Neuronal stem cell (in vitro differentiated cells): ENCODE measurements around the gene SORCS3.

Experiments used
- DNase-seq: peaks from one replicate; pipeline ENCODE4 v3.0.0-alpha.2; 2013; ENCODE audit warnings: low spot score
- H2AFZ ChIP-seq: one replicate; pipeline ENCODE4 v1.6.1; 2013; ENCODE audit warnings: mild to moderate bottlenecking, low read length, inconsistent platforms
- H2AK5ac ChIP-seq: 2 replicates; pipeline ENCODE4 v1.6.1; 2013; ENCODE audit warnings: low read depth, mild to moderate bottlenecking, inconsistent platforms, low read length, moderate library complexity, mixed read lengths
- H2BK120ac ChIP-seq: 2 replicates; pipeline ENCODE4 v1.6.1; 2013; ENCODE audit warnings: low read depth, mild to moderate bottlenecking, inconsistent platforms, low read length, moderate library complexity, mixed read lengths
- H2BK12ac ChIP-seq: one replicate; pipeline ENCODE4 v1.6.1; 2013; ENCODE audit warnings: low read length, inconsistent platforms
- H2BK15ac ChIP-seq: 2 replicates; pipeline ENCODE4 v1.6.1; 2013; ENCODE audit warnings: mild to moderate bottlenecking, low read length, inconsistent platforms, mixed read lengths
- H2BK5ac ChIP-seq: one replicate; pipeline ENCODE4 v1.6.1; 2013; ENCODE audit warnings: inconsistent platforms, mild to moderate bottlenecking, low read length, moderate library complexity
- H3K14ac ChIP-seq: one replicate; pipeline ENCODE4 v1.6.1; 2013; ENCODE audit warnings: low read length, inconsistent platforms
- H3K18ac ChIP-seq: 2 replicates; pipeline ENCODE4 v1.6.1; 2013; ENCODE audit warnings: low read length, inconsistent platforms
- H3K23ac ChIP-seq: 2 replicates; pipeline ENCODE4 v1.6.1; 2013; ENCODE audit warnings: low read depth, mild to moderate bottlenecking, mixed read lengths, low read length, inconsistent platforms; ENCODE audit not compliant: poor library complexity
- H3K27ac ChIP-seq: replicated peaks from 3 replicates; pipeline ENCODE4 v1.5.1; 2013; ENCODE audit warnings: low read length, inconsistent platforms
- H3K27me3 ChIP-seq, 3 experiments: 2 replicates each; pipeline ENCODE4 v1.6.1; 2013; ENCODE audit warnings: low read length in 3 of 3, mild to moderate bottlenecking in 2 of 3, inconsistent platforms in 1 of 3, low read depth in 1 of 3, mixed read lengths in 1 of 3, moderate library complexity in 1 of 3; ENCODE audit not compliant: control insufficient read depth in 3 of 3, insufficient read depth in 3 of 3
- H3K36me3 ChIP-seq, 2 donors: replicated peaks in 1 of 2; 2 replicates each; pipeline ENCODE4 v1.6.1; 2013; ENCODE audit warnings: low read length in 2 of 2; ENCODE audit not compliant: control insufficient read depth in 2 of 2, insufficient read depth in 2 of 2
- H3K4ac ChIP-seq: 2 replicates; pipeline ENCODE4 v1.6.1; 2013; ENCODE audit warnings: inconsistent platforms, mild to moderate bottlenecking, low read length, moderate library complexity
- H3K4me1 ChIP-seq, 2 donors: 1 replicate in 1 of 2; 2 replicates in 1 of 2; pipeline ENCODE4 v1.6.1; 2013; ENCODE audit warnings: low read length in 2 of 2, low read depth in 1 of 2; ENCODE audit not compliant: control insufficient read depth in 2 of 2, insufficient read depth in 1 of 2
- H3K4me2 ChIP-seq: one replicate; pipeline ENCODE4 v1.6.1; 2013; ENCODE audit warnings: mild to moderate bottlenecking, low read length, inconsistent platforms; ENCODE audit not compliant: insufficient read depth, poor library complexity, severe bottlenecking
- H3K4me3 ChIP-seq, 2 donors: 2 replicates each; pipeline ENCODE4 v1.5.1; 2013; ENCODE audit warnings: low read length in 2 of 2, mild to moderate bottlenecking in 2 of 2, inconsistent platforms in 1 of 2, moderate library complexity in 1 of 2
- H3K79me1 ChIP-seq: one replicate; pipeline ENCODE4 v1.6.1; 2013; ENCODE audit warnings: low read depth, mild to moderate bottlenecking, inconsistent platforms, low read length, moderate library complexity
- H3K9ac ChIP-seq: one replicate; pipeline ENCODE4 v1.6.1; 2013; ENCODE audit warnings: mild to moderate bottlenecking, low read depth, low read length, inconsistent platforms; ENCODE audit not compliant: poor library complexity
- H3K9me3 ChIP-seq, 2 donors: replicated peaks in 1 of 2; 2 replicates each; pipeline versions ENCODE3 to v1.6.1; 2013; ENCODE audit warnings: low read length in 2 of 2, mild to moderate bottlenecking in 2 of 2, inconsistent platforms in 1 of 2, low read depth in 1 of 2, mixed read lengths in 1 of 2, moderate library complexity in 1 of 2; ENCODE audit not compliant: control insufficient read depth in 2 of 2, insufficient read depth in 1 of 2
- H4K8ac ChIP-seq: one replicate; pipeline ENCODE4 v1.6.1; 2013; ENCODE audit warnings: low read depth, mild to moderate bottlenecking, inconsistent platforms, low read length, moderate library complexity
- H4K91ac ChIP-seq: one replicate; pipeline ENCODE4 v1.6.1; 2013; ENCODE audit warnings: low read length, low read depth, mild to moderate bottlenecking, inconsistent platforms; ENCODE audit not compliant: poor library complexity
- WGBS, 2 donors: extraction: QIAGEN DNeasy Blood & Tissue Kit; methylation state at CpG; one replicate each; pipeline ENCODE4 v1.1.7; 2013; ENCODE audit warnings: missing lambda C conversion rate in 2 of 2, mixed read lengths in 1 of 2; ENCODE audit not compliant: insufficient read length in 2 of 2, insufficient replicate concordance in 1 of 2; ENCODE audit errors: extremely low coverage in 2 of 2; 5-methylcytosine and 5-hydroxymethylcytosine counted together

The SORCS3 gene

DNA sequence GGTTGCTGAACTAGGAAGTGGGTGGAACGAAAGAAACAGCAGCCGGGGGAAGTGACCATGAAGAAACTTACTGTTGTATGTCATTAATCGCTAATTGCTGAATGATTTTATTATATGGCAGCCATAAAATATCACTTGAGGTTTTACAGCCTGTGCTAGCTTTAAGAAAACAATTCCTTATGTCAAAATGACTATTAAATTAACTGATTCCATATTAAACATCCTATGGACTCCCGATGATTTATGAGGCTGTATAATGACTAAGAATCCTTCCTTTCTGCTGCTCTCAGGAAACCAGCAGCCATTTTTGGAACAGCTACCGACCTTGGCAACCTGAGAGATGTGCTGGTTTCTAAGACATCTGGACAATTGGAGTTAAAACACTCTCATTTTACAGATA lies 421.9 kb downstream of the SORCS3 start:
- Histone ChIP-seq H2BK15ac (no peak overlapping the region), H2AFZ (no peak overlapping the region), H3K27ac (no peak overlapping the region), H3K79me1 (no peaks in the 10 kb centered on the region), H3K18ac (no peak overlapping the region), H3K27me3 (no peaks in the 10 kb centered on the region), H3K4me3 (no peak overlapping the region), H3K9me3 (no peaks in the 10 kb centered on the region), H2AK5ac (no peak overlapping the region), H2BK5ac (no peak overlapping the region), H2BK12ac (no peak overlapping the region), H3K4ac (no peak overlapping the region), H4K8ac (no peak overlapping the region), H3K36me3 (no peaks in the 10 kb centered on the region), H3K4me1 (no peaks in the 10 kb centered on the region), H3K23ac (no peak overlapping the region), H3K9ac (no peak overlapping the region), H3K14ac (no peak overlapping the region), H2BK120ac (no peak overlapping the region), H4K91ac (no peak overlapping the region), H3K4me2 (no peak overlapping the region)
- DNase-seq = no peak
- WGBS, 2 donors = no CpG with 5 or more reads among the region's 5 CpGs

DNA sequence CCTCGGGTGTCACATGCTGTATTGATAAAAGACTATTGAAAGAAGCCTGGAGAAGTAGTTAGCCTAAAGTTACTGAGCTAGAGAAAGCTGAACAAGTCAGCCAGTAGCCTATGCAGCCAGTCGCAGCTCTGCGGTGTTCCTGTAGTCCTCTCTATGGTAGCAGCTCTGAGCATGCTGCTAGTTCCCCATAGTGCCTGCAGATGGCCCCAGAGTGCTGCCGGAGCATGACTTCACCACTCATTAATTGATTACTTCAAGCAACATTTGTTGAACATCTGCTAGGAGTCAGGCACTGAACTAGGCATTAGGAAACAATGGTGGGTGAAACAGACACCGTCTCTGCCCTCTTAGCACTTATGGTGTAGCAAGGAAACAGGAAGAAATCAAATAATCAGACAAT lies 422.7 kb downstream of the SORCS3 start:
- no peak overlapping the region for H3K23ac ChIP-seq
- H3K4me1 ChIP-seq = no peaks in the 10 kb centered on the region
- H2AK5ac ChIP-seq = no peak overlapping the region
- H3K4me3 ChIP-seq = no peak overlapping the region
- H3K27me3 ChIP-seq = no peaks in the 10 kb centered on the region
- no peak overlapping the region for H2BK120ac ChIP-seq
- no peak overlapping the region for H2BK12ac ChIP-seq
- no peak overlapping the region for H3K14ac ChIP-seq
- H4K91ac ChIP-seq = no peak overlapping the region
- H3K9me3 ChIP-seq = no peaks in the 10 kb centered on the region
- H2AFZ ChIP-seq = no peak overlapping the region
- no peak overlapping the region for H2BK15ac ChIP-seq
- no peak overlapping the region for H3K27ac ChIP-seq
- no peak overlapping the region for H4K8ac ChIP-seq
- no peak overlapping the region for H3K4me2 ChIP-seq
- WGBS, 2 donors = no CpG with 5 or more reads among the region's 5 CpGs
- no peaks in the 10 kb centered on the region for H3K79me1 ChIP-seq
- no peak overlapping the region for H3K4ac ChIP-seq
- peak; percentile 48 for DNase-seq
- H2BK5ac ChIP-seq = no peak overlapping the region
- no peak overlapping the region for H3K18ac ChIP-seq
- H3K9ac ChIP-seq = no peak overlapping the region
- H3K36me3 ChIP-seq = no peaks in the 10 kb centered on the region

GRCh38 chr10:105068497-105068896 lies 427.4 kb downstream of the SORCS3 start:
- Histone ChIP-seq H2BK120ac (no peak overlapping the region), H2BK5ac (no peak overlapping the region), H3K9ac (no peak overlapping the region), H3K4me3 (no peak overlapping the region), H2AK5ac (no peak overlapping the region), H3K18ac (no peak overlapping the region), H4K91ac (no peak overlapping the region), H2BK15ac (no peak overlapping the region), H3K14ac (no peak overlapping the region), H3K4me1 (no peaks in the 10 kb centered on the region), H3K4ac (no peak overlapping the region), H2BK12ac (no peak overlapping the region), H4K8ac (no peak overlapping the region), H3K27ac (no peak overlapping the region), H3K23ac (no peak overlapping the region), H3K9me3 (no peaks in the 10 kb centered on the region), H3K36me3 (no peaks in the 10 kb centered on the region), H3K4me2 (no peak overlapping the region), H3K27me3 (no peaks in the 10 kb centered on the region), H3K79me1 (no peaks in the 10 kb centered on the region), H2AFZ (no peak overlapping the region)
- no peak for DNase-seq
- no CpG with 5 or more reads among the region's 3 CpGs for WGBS, 2 donors

GRCh38 chr10:105070249-105070648 lies 429.2 kb downstream of the SORCS3 start:
- H2BK12ac ChIP-seq = no peak overlapping the region
- H2BK120ac ChIP-seq = no peak overlapping the region
- H2BK5ac ChIP-seq = no peak overlapping the region
- no CpG with 5 or more reads among the region's 1 CpG for WGBS, 2 donors
- no peak overlapping the region for H3K27ac ChIP-seq
- H2AFZ ChIP-seq = no peak overlapping the region
- H3K79me1 ChIP-seq = no peaks in the 10 kb centered on the region
- no peaks in the 10 kb centered on the region for H3K4me1 ChIP-seq
- no peaks in the 10 kb centered on the region for H3K36me3 ChIP-seq
- no peak overlapping the region for H4K8ac ChIP-seq
- no peak overlapping the region for H2BK15ac ChIP-seq
- no peak overlapping the region for H3K9ac ChIP-seq
- no peak overlapping the region for H3K4me3 ChIP-seq
- no peak overlapping the region for H3K14ac ChIP-seq
- no peak overlapping the region for H2AK5ac ChIP-seq
- no peak for DNase-seq
- no peak overlapping the region for H3K23ac ChIP-seq
- H3K27me3 ChIP-seq = no peaks in the 10 kb centered on the region
- H3K4me2 ChIP-seq = no peak overlapping the region
- H3K9me3 ChIP-seq = no peaks in the 10 kb centered on the region
- no peak overlapping the region for H3K4ac ChIP-seq
- H3K18ac ChIP-seq = no peak overlapping the region
- no peak overlapping the region for H4K91ac ChIP-seq
